Measurements from ENCODE around the gene SSRP1. TPM values are rescaled to one million over a fixed set of nuclear protein-coding genes. Genes with fewer than 3 reads are reported as not detected.
A peak's percentile ranks its signal among the peaks of the same experiment; 100 is the strongest.

SSRP1 gene
- polyA plus RNA-seq, 1 donor (not counting 4 experiments of a cell fraction or from before 2014, with no cell fraction given): 115 TPM

- H3K79me2 ChIP-seq (ENCODE audit: control insufficient read depth, insufficient read depth, low read length): peaks cover 37% of the 10 kb centered on the region
- dilution Hi-C loops (cut with MboI; ENCODE audit: extremely low pct_ligation_motif_present, low sequenced_read_pairs): no loop called here
- no peak for FAIRE-seq
Observed at GRCh38 chr11:57336111-57336666, 497 bp upstream of the SSRP1 start.

DNA sequence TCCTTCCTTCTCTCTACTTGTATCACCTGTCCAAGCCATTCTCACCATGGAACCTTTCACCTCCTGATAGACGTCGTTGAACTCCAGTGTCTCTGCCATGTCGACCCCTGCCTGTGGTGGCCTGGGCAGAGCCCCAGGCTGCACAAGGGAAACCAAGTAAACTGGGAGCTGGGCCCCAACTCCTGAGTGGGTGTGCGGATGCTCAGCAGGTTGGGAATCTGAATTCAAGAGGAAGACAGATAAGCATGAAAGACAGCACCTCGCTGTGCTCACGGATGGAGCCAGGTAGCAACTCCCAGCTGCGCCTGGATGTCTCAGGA, 709 bp downstream of the SSRP1 start:
- FAIRE-seq (no peak), DNase-seq (ENCODE audit: low read depth, low spot score) (no peak)
- peak overlapping the region; percentile 81 to 91 (median 82) for H3K4me3 ChIP-seq (ENCODE audit: control insufficient read depth in 2 of 3, extremely low read depth in 1 of 3, insufficient read depth in 2 of 3, low read depth in 1 of 3, low read length in 3 of 3)
- H3K9ac ChIP-seq (ENCODE audit: control insufficient read depth, extremely low read depth, insufficient read depth, low read length): peak overlapping the region; percentile 85
- dilution Hi-C loops (cut with MboI; ENCODE audit: extremely low pct_ligation_motif_present, low sequenced_read_pairs): no loop called here
- H3K9me3 ChIP-seq (ENCODE audit: control insufficient read depth, low read depth, low read length): no peaks in the 10 kb centered on the region
- H3K9me1 ChIP-seq (ENCODE audit: control insufficient read depth, extremely low read depth, insufficient read depth, low read length): no peaks in the 10 kb centered on the region
- no peak for TF ChIP-seq CTCF (optimal IDR thresholded peaks at IDR 0.05 in 1 of 3, IDR thresholded peaks at IDR 0.05 in 1 of 3, conservative IDR thresholded peaks at IDR 0.05 in 1 of 3; ENCODE audit: extremely low read depth in 1 of 3, insufficient read depth in 2 of 3, low read length in 3 of 3)
- no peak for TF ChIP-seq EZH2 (IDR thresholded peaks at IDR 0.05; ENCODE audit: low read length)
- H2AFZ ChIP-seq (ENCODE audit: control insufficient read depth, low read length): peak overlapping the region; percentile 73
- H4K20me1 ChIP-seq (ENCODE audit: control insufficient read depth, extremely low read depth, insufficient read depth, low read length): no peaks in the 10 kb centered on the region
- H3K4me2 ChIP-seq (ENCODE audit: control insufficient read depth, extremely low read depth, insufficient read depth, low read depth, low read length): peak overlapping the region; percentile 99
- peaks cover 30 to 37% of the 10 kb centered on the region in 2 experiments for H3K36me3 ChIP-seq (ENCODE audit: control insufficient read depth in 2 of 2, extremely low read depth in 1 of 2, insufficient read depth in 2 of 2, low read length in 2 of 2)
- peak overlapping the region; percentile 67 for H3K27ac ChIP-seq (ENCODE audit: control insufficient read depth, insufficient read depth, low read length)
- H3K4me1 ChIP-seq (ENCODE audit: control insufficient read depth, extremely low read depth, insufficient read depth, low read length): peaks cover 15% of the 10 kb centered on the region
- H3K79me2 ChIP-seq (ENCODE audit: control insufficient read depth, insufficient read depth, low read length): peaks cover 37% of the 10 kb centered on the region
- H3K27me3 ChIP-seq (ENCODE audit: control insufficient read depth, extremely low read depth, insufficient read depth, low read length): peaks cover 3% of the 10 kb centered on the region

More at GRCh38 chr11:57336111-57336666, 497 bp upstream of the SSRP1 start:
- DNase-seq (ENCODE audit: low read depth, low spot score): no peak
- H3K9me3 ChIP-seq (ENCODE audit: control insufficient read depth, low read depth, low read length): no peaks in the 10 kb centered on the region
- H3K4me3 ChIP-seq (ENCODE audit: control insufficient read depth in 2 of 3, extremely low read depth in 1 of 3, insufficient read depth in 2 of 3, low read depth in 1 of 3, low read length in 3 of 3): peak overlapping the region; percentile 67 to 82 (median 74)
- H3K9me1 ChIP-seq (ENCODE audit: control insufficient read depth, extremely low read depth, insufficient read depth, low read length): no peaks in the 10 kb centered on the region
- no peaks in the 10 kb centered on the region for H4K20me1 ChIP-seq (ENCODE audit: control insufficient read depth, extremely low read depth, insufficient read depth, low read length)
- peak overlapping the region; percentile 85 for H3K9ac ChIP-seq (ENCODE audit: control insufficient read depth, extremely low read depth, insufficient read depth, low read length)
- H2AFZ ChIP-seq (ENCODE audit: control insufficient read depth, low read length): peak overlapping the region; percentile 88
- peak overlapping the region; percentile 83 for H3K4me2 ChIP-seq (ENCODE audit: control insufficient read depth, extremely low read depth, insufficient read depth, low read depth, low read length)
- H3K27ac ChIP-seq (ENCODE audit: control insufficient read depth, insufficient read depth, low read length): peak overlapping the region; percentile 72
- H3K27me3 ChIP-seq (ENCODE audit: control insufficient read depth, extremely low read depth, insufficient read depth, low read length): peaks cover 3% of the 10 kb centered on the region
- peaks cover 15% of the 10 kb centered on the region for H3K4me1 ChIP-seq (ENCODE audit: control insufficient read depth, extremely low read depth, insufficient read depth, low read length)
- TF ChIP-seq CTCF (optimal IDR thresholded peaks at IDR 0.05 in 1 of 3, IDR thresholded peaks at IDR 0.05 in 1 of 3, conservative IDR thresholded peaks at IDR 0.05 in 1 of 3; ENCODE audit: extremely low read depth in 1 of 3, insufficient read depth in 2 of 3, low read length in 3 of 3) (no peak), EZH2 (IDR thresholded peaks at IDR 0.05; ENCODE audit: low read length) (no peak)
- H3K36me3 ChIP-seq (ENCODE audit: control insufficient read depth in 2 of 2, extremely low read depth in 1 of 2, insufficient read depth in 2 of 2, low read length in 2 of 2): peaks cover 20 to 25% of the 10 kb centered on the region in 2 experiments

Data from keratinocyte (primary cell).